ENCODE data around the gene TRPM5. TPM values are rescaled to one million over a fixed set of nuclear protein-coding genes. Genes with fewer than 3 reads are reported as not detected.

Gene TRPM5
- total and polyA plus RNA-seq, 2 of the 4 experiments (the other 2 are of a cell fraction), result not detected

GRCh38 chr11:2452321-2453012, 8.2 kb upstream of the TRPM5 start:
- in situ Hi-C loops (cut with MboI; ENCODE audit: low sequenced_read_pairs), result no loop called here
- no TSS peak for BruUV-seq (replicated peaks)
- 16% methylated on average over 10 of the region's 20 CpGs; no CpG with 5 or more reads in 1 of the 2 experiments for WGBS, 2 experiments (ENCODE audit: extremely low coverage in 2 of 2, insufficient read length in 1 of 2)

More at GRCh38 chr11:2452321-2453012, 8.2 kb upstream of the TRPM5 start:
- no peak for ATAC-seq (ENCODE audit: low read depth)
- Histone ChIP-seq H2BK15ac (ENCODE audit: low read depth, low read length) (no peak overlapping the region), H3K9ac (ENCODE audit: low read depth, low read length) (no peak overlapping the region), H3K9me1 (ENCODE audit: insufficient read depth, low read length) (no peaks in the 10 kb centered on the region), H3K14ac (replicated peaks; ENCODE audit: low read depth, low read length) (no peak overlapping the region), H3K79me1 (ENCODE audit: low read depth in 1 of 2, low read length in 2 of 2) (no peaks in the 10 kb centered on the region), H3K9me3 (ENCODE audit: control insufficient read depth, insufficient read depth, low read length) (no peaks in the 10 kb centered on the region; the same call in 1 of the 2 replicates), H2BK20ac (ENCODE audit: low read depth, low read length) (no peak overlapping the region), H3K4me2 (ENCODE audit: low read depth, low read length) (no peak overlapping the region), H3K18ac (ENCODE audit: low read depth, low read length) (no peak overlapping the region), H3K27me3 (ENCODE audit: control insufficient read depth, insufficient read depth, low read length) (peaks cover 42% of the 10 kb centered on the region), H2AK9ac (replicated peaks; ENCODE audit: low read depth, low read length, poor library complexity) (no peak overlapping the region), H2BK120ac (ENCODE audit: low read depth, low read length) (no peak overlapping the region), H4K20me1 (ENCODE audit: insufficient read depth, low read length) (no peaks in the 10 kb centered on the region), H3K4ac (ENCODE audit: low read depth, low read length) (no peak overlapping the region), H3K4me1 (ENCODE audit: control insufficient read depth, insufficient read depth, low read length) (no peaks in the 10 kb centered on the region), H4K5ac (ENCODE audit: low read depth, low read length) (no peak overlapping the region), H2AFZ (replicated peaks; ENCODE audit: low read length, poor library complexity) (no peak overlapping the region), H2AK5ac (ENCODE audit: low read depth, low read length) (no peak overlapping the region), H4K91ac (ENCODE audit: insufficient read depth, low read depth, low read length) (no peak overlapping the region), H4K8ac (ENCODE audit: low read depth in 2 of 2, low read length in 2 of 2) (no peak overlapping the region), H3K27ac (ENCODE audit: insufficient read depth, low read length) (no peak overlapping the region), H2BK5ac (ENCODE audit: low read depth, low read length, poor library complexity, severe bottlenecking) (no peak overlapping the region), H3K23ac (ENCODE audit: low read depth, low read length) (no peak overlapping the region), H3K56ac (ENCODE audit: extremely low read depth, insufficient read depth, low read length) (no peak overlapping the region), H3K36me3 (ENCODE audit: control insufficient read depth, insufficient read depth, low read length) (no peaks in the 10 kb centered on the region), H3K4me3 (ENCODE audit: insufficient read depth, low read depth, low read length) (no peak overlapping the region)
- CTCF ChIA-PET, result no interaction called here
- intact Hi-C loops (cut with micrococcal nuclease), result no loop called here
- TF ChIP-seq NFE2L2 (IDR thresholded peaks at IDR 0.05; ENCODE audit: low read depth, low read length) (no peak), BHLHE40 (IDR thresholded peaks at IDR 0.05; ENCODE audit: low read depth, low read length) (no peak), ELK1 (IDR thresholded peaks at IDR 0.05; ENCODE audit: borderline replicate concordance, low read depth, low read length) (no peak)
- POLR2A ChIA-PET (ENCODE audit: unreplicated experiment), result no interaction called here
- dilution Hi-C loops (cut with HindIII; ENCODE audit: low sequenced_read_pairs, unreplicated experiment), result no loop called here
- DNase-seq, result no peak
